Measurements from ENCODE around the gene PCSK2.

Gene PCSK2

GRCh38 chr20:17320456-17320855 lies 93.6 kb downstream of the PCSK2 start:
- in situ Hi-C loops (cut with MboI; ENCODE audit: low pct_unique_long_range_greater_than_20kb, low sequenced_read_pairs): no loop called here
- DNase-seq: no peak

DNA sequence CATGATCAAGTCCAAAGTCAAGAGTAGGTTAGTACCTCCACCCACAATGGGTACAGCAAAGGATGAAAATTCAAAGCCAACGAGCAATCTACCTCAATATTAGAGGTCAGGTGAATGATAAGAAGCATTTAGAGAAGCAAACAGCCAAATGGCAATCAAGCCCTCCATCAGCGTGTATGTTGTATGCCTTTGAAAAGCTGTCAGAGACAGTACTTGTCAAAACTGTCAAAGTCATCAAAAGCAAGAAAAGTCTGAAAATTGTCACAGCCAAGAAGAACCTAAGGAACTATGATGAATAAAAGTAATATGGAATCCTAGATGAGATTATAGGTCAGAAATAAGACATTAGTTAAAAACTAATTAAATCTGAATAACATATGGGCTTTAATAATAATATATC lies 99.3 kb downstream of the PCSK2 start:
- DNase-seq: no peak
- in situ Hi-C loops (cut with MboI; ENCODE audit: low pct_unique_long_range_greater_than_20kb, low sequenced_read_pairs): no loop called here

DNA sequence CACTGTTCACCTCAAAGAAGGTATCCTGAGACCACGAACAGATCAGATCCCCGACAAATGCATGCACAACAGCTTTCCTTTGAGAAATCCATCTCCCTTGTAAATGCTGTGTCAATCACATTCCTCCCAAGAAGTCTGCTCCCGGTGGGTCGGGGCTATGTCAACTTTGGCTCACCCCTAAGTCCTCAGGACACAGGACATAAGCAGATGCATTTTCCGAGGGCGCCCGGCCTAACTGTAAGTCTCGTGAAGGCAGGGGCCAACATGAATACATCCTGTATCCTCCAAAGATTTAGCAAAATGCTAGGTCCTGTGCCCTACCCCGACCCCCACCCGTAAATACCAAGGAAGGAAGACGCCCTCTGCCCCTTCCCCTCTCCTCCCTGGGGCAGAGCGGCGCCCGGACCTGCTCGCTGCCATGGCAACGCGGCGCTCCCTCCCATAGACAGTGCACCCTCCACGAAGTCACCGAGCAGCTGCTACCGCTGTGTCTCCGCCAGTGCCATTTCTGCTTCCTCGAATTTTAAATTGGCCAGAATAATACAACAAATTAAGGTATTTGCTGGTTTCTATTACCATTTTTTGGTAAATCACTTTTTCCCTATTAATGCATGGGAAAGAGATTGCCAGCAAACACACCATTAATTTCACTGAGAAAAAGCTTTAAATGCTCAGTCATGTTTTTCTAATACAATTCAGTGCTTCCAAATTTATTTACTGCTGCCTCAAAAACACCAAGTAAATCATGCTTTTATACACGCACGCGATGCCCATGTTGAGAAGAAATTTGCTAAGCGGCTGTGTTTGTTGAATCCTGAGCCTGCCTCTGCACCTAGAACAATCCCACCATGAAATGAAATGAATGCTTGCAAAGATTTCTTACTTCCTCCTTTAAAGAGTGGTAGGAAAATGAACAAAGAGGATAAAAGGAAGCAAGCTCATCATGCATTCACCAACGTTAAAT lies 100.6 kb downstream of the PCSK2 start:
- in situ Hi-C loops (cut with MboI; ENCODE audit: low pct_unique_long_range_greater_than_20kb, low sequenced_read_pairs): no loop called here

GRCh38 chr20:17334932-17335331 lies 108.1 kb downstream of the PCSK2 start:
- in situ Hi-C loops (cut with MboI; ENCODE audit: low pct_unique_long_range_greater_than_20kb, low sequenced_read_pairs): no loop called here
- no peak for DNase-seq

More for the DNA sequence above, 100.6 kb downstream of the PCSK2 start:
- no peak for DNase-seq

GRCh38 chr20:17339000-17339399 lies 112.2 kb downstream of the PCSK2 start:
- in situ Hi-C loops (cut with MboI; ENCODE audit: low pct_unique_long_range_greater_than_20kb, low sequenced_read_pairs): no loop called here
- no peak for DNase-seq

GRCh38 chr20:17343091-17343490 lies 116.3 kb downstream of the PCSK2 start:
- no peak for DNase-seq
- in situ Hi-C loops (cut with MboI; ENCODE audit: low pct_unique_long_range_greater_than_20kb, low sequenced_read_pairs): no loop called here

- no peak for DNase-seq
- in situ Hi-C loops (cut with MboI; ENCODE audit: low pct_unique_long_range_greater_than_20kb, low sequenced_read_pairs): no loop called here
Observed at GRCh38 chr20:17343656-17344452, 117.0 kb downstream of the PCSK2 start.

DNA sequence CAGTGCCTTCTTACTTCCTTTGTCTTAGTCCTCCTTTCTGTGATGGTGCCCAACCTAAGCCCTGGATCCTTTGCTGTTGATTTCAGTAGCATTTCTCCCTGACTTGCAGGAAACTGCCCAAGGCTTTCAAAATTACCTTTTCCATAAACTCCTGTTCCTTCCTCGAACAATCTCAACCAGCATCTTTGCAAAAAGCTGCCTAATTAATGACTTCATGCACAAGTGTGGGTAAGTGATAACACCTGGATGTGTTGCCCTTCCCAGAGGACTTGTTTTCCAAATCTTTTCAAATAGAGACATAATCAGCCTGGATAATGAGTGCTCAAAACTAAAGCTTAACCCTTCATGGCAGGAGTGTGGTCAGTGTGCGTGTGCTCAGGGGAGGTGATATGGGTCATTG lies 118.0 kb downstream of the PCSK2 start:
- no peak for DNase-seq
- in situ Hi-C loops (cut with MboI; ENCODE audit: low pct_unique_long_range_greater_than_20kb, low sequenced_read_pairs): no loop called here

DNA sequence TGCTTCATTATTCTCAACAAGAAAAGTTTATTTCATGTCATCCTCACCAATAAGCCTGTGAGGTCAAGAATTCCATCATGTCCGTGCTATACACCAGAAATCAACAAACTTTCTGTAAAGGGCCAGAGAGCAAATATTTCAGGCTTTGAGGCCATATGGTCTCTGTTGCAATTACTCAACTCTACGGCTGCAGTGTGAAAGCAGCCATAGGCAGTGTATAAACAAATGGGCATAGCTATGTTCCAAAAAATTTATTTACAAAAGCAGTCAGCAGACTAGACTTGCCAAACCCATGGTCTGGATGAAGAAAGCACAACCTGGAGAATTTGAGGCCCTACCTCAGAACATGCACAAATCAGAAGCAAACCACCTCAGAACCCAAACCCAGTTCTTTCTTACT lies 118.5 kb downstream of the PCSK2 start:
- DNase-seq: no peak
- in situ Hi-C loops (cut with MboI; ENCODE audit: low pct_unique_long_range_greater_than_20kb, low sequenced_read_pairs): no loop called here

DNA sequence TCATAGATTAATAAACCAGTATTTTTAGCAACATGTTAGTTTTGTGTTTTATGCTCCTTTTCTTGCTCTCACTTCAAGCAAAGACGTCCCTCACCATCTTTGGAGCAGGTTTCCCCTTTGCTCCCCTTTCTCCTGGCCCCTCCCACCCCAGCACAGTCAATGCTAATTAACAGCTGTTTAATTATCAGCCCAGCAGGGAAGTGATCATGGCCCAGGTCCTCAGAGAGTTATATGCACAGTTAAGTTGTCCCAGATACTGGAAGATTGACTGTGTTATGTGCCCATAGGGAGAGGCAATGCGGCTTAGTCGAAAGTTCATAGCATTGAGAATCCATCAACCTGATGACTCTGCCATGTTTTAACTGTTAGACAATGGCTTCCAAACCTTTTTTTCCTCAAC lies 123.5 kb downstream of the PCSK2 start:
- DNase-seq: no peak
- in situ Hi-C loops (cut with MboI; ENCODE audit: low pct_unique_long_range_greater_than_20kb, low sequenced_read_pairs): no loop called here

DNA sequence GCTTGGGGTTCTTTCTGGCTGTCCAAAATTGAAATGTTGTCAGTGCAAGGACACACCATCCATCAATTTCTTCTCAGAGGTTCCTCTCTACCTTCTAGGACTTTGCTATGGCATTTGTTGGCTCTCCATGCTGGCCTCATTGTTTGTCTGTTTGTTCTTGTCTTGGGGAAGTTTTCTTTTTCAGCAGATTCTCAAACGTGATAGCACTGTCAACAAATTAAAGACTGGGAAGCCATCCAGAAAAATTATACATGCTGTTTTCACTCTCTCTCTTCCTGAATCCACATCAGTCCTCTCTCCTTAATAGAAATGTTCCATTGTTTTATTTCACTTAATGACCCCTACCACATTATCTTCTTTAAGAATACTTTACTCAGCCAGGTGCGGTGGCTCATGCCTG lies 130.4 kb downstream of the PCSK2 start:
- in situ Hi-C loops (cut with MboI; ENCODE audit: low pct_unique_long_range_greater_than_20kb, low sequenced_read_pairs): no loop called here
- DNase-seq: no peak

GRCh38 chr20:17358854-17359253 lies 132.0 kb downstream of the PCSK2 start:
- in situ Hi-C loops (cut with MboI; ENCODE audit: low pct_unique_long_range_greater_than_20kb, low sequenced_read_pairs): no loop called here
- no peak for DNase-seq

GRCh38 chr20:17364681-17365080 lies 137.8 kb downstream of the PCSK2 start:
- no peak for DNase-seq
- in situ Hi-C loops (cut with MboI; ENCODE audit: low pct_unique_long_range_greater_than_20kb, low sequenced_read_pairs): no loop called here

DNA sequence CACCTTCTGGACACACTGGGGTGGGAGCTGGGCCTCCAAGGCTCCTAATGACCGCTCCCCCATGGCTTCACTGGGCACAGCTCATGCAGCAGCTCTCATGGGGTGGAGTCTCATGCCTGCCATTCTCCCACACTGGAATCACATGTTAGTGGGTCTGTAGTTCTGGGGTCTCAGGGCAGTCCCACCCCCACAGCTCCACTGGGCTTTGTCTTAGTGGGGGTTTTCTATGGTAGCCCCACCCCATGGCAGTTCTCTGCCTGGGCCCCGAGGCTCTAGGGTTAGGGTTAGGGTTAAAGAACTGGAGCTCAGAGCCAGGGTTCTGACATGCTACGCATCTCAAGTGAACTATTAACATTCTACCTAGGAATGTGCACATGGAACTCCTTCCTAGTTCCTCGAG lies 139.0 kb downstream of the PCSK2 start:
- in situ Hi-C loops (cut with MboI; ENCODE audit: low pct_unique_long_range_greater_than_20kb, low sequenced_read_pairs): no loop called here
- DNase-seq: no peak

- DNase-seq: no peak
- in situ Hi-C loops (cut with MboI; ENCODE audit: low pct_unique_long_range_greater_than_20kb, low sequenced_read_pairs): no loop called here
Observed at GRCh38 chr20:17369506-17369905, 142.7 kb downstream of the PCSK2 start.

DNA sequence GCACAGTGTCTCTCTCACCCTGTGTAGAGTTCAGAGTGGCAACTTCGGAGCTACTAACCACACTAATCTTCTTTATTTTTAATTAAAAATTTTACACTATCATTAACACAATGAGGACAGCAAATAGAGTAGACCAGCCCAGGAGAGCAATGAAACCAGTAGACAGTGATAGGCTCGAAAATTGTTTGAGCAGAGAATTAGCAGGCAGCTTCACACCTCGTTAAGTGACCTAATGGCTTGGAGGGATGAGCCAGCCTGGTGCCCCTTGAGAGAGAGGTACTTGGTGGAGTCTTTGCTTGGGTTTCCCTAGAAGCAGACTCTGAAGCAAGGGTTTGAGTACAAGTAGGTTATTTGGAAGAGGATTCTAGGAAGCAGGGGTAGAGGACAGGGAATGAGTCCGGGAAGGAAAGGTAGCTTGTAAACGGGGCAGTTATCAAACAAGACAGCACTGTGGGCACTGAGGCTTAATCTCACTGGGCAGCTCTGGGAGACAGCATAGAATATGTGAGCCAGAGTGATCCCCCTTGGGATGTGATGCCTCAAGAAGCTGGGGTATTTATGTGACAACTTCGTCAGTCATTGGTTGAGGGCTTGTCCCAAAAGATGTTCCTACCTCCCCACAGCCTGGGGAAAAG lies 146.1 kb downstream of the PCSK2 start:
- in situ Hi-C loops (cut with MboI; ENCODE audit: low pct_unique_long_range_greater_than_20kb, low sequenced_read_pairs): no loop called here
- no peak for DNase-seq

- DNase-seq: no peak
- in situ Hi-C loops (cut with MboI; ENCODE audit: low pct_unique_long_range_greater_than_20kb, low sequenced_read_pairs): no loop called here
Observed at GRCh38 chr20:17374086-17374485, 147.2 kb downstream of the PCSK2 start.

GRCh38 chr20:17376031-17376430 lies 149.2 kb downstream of the PCSK2 start:
- in situ Hi-C loops (cut with MboI; ENCODE audit: low pct_unique_long_range_greater_than_20kb, low sequenced_read_pairs): no loop called here
- no peak for DNase-seq

- in situ Hi-C loops (cut with MboI; ENCODE audit: low pct_unique_long_range_greater_than_20kb, low sequenced_read_pairs): no loop called here
- no peak for DNase-seq
Observed at GRCh38 chr20:17377231-17377630, 150.4 kb downstream of the PCSK2 start.

DNA sequence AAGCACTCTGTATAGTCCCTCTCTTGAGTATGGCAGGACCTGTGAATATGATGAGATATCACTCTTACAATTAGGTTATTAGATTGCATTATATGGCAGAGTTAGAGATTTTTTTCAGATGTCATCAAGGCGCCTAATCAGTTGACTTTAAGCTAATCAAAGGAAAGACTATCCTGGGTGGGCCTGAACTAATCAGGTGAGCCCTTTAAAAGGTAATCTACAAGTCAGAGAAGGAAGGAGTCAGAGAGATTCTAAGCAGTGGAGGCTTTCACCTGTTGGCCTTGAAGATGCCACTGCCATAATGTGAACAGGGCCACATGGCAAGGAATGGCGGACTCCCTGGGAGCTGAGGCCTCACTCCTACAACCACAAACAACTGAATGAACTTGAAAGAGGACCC lies 152.8 kb downstream of the PCSK2 start:
- no peak for DNase-seq
- in situ Hi-C loops (cut with MboI; ENCODE audit: low pct_unique_long_range_greater_than_20kb, low sequenced_read_pairs): no loop called here

Measured in KBM-7 (cell line).